ENCODE results near the gene TOPAZ1.

DNA sequence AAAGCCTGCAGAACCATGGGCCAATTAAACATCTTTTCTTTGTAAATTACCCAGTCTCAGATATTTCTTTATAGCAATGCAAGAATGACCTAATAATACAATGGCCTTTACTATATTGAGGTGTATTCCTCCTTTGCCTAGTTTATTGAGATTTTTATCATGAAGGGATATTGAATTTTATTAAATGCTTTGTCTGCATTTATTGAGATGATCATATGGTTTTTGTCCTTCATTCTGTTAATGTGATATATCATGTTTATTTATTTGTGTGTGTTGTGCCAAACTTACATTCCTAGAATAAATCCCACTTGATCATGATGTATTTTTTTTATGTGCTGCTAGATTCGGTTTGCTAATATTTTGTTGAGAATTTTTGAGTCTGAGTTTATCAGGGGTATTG, 36.2 kb downstream of the TOPAZ1 start:
- TF ChIP-seq POLR2A (IDR thresholded peaks at IDR 0.05; ENCODE audit: low read depth, low read length) (no peak), TAF1 (IDR thresholded peaks at IDR 0.05; ENCODE audit: borderline replicate concordance, low read depth, low read length) (no peak)
